GM19238 (cell line): ENCODE results near the gene MEGF6.
"Not testable (repeated sequence)": the region's sequence is repeated elsewhere in the genome, so short reads cannot be mapped to it uniquely, and the experiment has no call there.

Experiments
- DNase-seq: peaks from one replicate; pipeline ENCODE4 v3.0.0; 2011; ENCODE audit warnings: low spot score; ENCODE audit not compliant: insufficient read length

Gene MEGF6

DNA sequence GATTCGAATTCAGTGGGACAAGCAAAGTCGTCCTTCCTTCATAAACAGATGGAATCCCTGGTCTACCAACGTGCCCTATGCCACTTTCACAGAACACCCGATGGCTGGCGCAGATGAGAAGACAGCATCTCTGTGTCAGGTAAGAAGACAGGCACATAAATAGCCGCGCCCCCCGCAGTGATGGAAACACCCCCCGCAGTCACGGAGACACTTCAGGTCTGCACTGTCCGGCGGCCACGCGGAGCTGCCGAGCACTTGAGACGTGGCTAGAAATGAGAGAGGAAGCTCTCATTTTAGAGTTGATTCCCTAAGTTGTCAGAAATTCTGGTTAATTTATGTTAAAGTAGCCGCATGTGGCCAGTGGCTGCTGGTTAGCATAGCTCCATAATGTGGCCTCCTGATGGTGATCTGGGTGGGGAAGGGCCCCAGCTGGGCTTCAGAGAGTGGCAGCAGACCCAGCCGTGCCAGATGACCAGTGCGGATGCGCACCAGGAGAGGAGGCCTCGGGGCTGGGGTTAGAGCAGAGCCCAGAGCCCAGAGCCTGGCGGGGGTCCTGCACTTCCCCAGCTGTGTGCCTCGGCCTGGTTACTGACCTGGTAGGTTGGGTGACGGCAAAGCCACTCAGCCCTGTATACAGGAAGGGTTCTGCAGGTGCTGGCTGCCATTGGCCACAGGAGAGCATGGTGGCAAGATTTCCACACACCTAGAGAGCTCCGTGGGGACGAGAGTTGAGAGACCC, 16.4 kb upstream of the MEGF6 start:
- DNase-seq: no peak

DNA sequence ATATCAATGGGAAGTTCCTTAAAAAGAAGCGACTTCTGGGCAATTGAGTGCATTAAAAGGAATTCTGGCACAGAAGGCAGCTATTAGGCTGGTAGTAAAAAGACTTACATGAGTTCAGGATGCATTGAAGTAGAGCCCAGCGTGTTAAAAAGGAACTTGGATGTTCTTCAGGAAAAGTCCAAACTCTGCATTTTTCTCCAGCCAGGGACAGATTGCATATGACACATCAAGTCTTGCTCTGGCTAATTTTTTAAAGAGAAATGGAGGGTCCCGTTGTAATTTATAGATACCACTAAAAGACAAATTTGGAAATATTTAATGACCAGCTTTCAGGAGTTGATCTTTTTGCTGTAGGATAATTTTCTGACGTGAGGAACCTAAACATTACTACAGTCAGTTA, 14.7 kb upstream of the MEGF6 start:
- DNase-seq: no peak

DNA sequence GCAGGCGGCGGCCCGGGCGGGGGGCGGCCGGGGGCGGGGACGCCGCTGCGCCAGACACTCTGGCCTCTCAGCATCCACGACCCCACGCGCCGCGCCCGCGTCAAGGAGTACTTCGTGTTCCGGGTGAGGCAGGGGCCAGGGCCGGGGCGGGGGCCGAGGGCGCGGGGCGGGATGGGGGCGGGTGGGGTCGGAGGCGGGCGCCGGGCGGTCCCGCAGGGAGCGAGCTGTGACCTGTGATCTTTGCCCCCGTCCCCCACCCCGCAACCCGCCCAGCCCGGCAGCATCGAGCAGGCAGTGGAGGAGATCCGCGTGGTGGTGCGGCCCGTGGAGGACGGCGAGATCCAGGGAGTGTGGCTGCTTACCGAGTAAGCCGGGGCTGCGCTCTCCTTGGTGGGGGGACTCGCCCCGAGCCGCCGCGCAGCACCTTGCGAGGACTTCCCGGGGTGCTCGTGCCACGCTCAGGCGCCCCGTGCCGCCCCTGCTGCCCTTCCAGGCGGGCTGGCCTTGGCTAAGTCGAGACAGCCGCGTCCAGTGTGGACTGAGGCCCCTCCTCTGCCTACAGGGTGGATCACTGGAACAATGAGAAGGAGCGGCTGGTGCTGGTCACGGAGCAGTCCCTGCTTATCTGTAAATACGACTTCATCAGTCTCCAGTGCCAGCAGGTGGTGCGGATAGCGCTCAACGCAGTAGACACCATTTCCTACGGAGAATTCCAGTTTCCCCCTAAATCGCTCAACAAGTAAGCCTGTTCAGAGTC, 14.0 kb upstream of the MEGF6 start:
- no peak for DNase-seq

DNA sequence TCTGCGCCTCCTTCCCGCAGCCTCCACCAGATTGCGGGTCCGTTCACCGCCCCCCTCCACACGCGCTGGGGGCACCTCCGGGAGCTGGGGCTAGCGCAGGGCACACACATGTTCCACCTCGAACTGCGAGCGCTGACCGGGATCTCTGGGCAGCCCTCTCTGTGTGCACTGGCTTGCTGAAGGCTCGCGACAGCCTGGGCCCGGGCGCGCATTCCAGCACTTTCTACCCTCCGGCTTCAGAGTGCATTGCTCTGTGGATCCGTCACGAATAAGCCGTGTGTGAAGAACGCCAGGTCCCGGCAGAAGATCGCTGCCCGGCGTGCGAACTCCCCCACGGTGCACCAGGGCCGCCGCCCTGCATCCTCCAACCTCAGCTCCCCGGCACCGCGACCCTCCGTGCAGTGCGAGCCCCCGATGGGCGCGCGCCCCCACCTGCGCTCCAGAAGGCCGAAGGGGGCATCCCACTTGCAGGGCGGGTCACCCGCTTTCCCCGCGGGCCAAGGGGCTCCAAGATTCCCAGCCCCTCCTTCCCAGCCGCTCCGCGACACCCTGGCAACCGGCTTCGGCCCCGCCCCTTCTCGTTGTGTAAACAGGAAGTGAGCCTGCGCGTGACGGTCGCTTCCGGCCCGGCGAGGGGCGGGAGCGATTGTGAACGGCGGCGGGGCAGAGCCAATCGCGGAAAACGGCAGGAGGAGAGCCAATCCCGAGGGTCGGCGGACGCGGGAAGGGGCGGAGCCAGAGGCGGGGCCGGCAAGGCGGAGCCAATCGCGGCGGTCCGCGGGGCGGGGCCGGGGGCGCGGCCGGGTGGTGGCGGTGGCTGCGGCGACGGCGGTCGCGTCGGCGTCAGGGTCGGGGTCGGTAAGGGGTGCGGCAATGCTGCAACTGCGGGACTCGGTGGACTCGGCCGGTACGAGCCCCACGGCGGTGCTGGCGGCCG, 13.2 kb upstream of the MEGF6 start, which contains the start of gene TPRG1L:
Gene TPRG1L (plus strand): TSS at position 816 of the 937 bp plus-strand sequence. CDS start 58 bp downstream, at position 874.
- peak; percentile 100 for DNase-seq

DNA sequence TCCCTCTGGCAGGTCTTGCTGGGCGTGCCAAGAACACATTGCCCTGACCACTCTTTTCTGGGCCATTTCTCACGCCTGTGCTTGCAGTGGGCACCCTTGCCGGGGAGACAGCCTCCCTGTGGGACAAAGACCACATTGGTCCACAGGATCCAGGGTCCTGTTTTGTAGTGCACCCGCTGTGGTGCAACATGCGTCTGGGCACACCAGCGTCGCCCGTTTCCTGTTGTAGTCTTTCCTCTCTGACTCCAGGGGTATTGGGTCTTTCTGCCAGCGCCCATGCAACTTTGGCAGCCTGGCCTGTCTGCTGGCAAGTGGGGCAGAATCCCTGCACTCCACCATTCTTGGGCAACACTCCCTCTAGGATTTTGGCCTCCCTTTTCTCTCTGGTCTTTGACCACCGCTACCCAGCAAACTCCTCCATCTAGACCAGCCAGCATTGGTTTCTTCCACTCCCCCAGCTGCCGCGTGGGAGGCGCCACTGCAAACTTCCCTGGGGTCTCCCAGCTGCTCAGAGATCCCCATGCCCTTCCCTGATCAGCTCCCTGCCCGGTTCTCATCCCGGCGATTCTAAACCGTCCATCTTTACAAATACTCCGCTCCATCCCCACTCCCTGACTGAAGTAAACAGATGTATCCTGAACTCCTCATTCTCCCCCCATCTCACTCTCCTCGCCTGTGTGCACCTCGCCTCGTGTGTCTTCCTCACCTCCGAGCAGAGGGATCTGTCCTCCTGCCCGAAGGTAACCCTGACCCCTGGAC, 12.3 kb upstream of the MEGF6 start:
- DNase-seq: no peak

DNA sequence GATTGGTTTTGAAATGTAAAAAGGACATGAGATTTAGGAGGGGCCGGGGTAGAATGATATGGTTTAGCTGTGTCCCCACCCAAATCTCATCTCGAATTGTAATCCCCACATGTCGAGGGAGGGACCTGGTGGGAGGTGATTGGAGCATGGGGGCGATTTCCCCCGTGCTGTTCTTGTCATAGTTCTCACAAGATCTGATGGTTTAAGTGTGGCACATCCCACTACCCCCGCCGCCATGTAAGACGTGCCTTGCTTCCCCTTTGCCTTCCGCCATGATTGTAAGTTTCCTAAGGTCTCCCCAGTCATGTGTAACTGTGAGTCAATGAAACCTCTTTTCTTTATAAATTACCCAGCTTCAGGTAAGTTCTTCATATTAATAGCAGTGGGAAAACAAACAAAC, 10.8 kb upstream of the MEGF6 start:
- not testable (repeated sequence) for DNase-seq

DNA sequence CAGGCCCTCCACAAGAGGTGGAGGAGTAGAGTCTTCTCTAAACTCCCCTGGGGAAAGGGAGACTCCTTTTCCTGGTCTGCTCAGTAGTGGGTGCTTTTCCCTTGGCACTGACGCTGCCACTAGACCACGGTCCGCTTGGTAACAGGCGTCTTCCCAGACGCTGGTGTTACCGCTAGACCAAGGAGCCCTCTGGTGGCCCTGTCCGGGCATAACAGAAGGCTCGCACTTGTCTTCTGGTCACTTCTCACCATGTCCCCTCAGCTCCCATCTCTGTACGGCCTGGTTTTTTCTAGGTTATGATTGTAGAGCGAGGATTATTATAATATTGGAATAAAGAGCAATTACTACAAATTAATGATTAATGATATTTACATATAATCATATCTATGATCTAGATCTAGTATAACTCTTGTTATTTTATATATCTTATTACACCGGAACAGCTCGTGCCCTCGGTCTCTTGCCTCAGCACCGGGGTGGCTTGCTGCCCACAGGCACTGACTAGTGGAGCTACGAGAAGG, 9.9 kb upstream of the MEGF6 start:
- not testable (repeated sequence) for DNase-seq

DNA sequence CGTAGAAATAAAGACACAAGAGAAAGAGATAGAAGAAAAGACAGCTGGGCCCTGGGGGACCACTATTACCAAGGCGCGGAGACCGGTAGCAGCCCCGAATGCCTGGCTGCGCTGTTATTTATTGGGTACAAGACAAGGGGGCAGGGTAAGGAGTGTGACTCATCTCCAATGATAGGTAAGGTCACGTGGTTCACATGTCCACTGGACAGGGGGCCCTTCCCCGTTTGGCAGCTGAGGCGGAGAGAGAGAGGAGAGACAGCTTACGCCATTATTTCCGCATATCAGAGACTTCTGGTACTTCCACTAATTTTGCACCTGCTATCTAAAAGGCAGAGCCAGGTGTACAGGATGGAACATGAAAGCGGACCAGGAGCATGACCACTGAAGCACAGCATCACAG, 9.4 kb upstream of the MEGF6 start:
- no peak for DNase-seq

DNA sequence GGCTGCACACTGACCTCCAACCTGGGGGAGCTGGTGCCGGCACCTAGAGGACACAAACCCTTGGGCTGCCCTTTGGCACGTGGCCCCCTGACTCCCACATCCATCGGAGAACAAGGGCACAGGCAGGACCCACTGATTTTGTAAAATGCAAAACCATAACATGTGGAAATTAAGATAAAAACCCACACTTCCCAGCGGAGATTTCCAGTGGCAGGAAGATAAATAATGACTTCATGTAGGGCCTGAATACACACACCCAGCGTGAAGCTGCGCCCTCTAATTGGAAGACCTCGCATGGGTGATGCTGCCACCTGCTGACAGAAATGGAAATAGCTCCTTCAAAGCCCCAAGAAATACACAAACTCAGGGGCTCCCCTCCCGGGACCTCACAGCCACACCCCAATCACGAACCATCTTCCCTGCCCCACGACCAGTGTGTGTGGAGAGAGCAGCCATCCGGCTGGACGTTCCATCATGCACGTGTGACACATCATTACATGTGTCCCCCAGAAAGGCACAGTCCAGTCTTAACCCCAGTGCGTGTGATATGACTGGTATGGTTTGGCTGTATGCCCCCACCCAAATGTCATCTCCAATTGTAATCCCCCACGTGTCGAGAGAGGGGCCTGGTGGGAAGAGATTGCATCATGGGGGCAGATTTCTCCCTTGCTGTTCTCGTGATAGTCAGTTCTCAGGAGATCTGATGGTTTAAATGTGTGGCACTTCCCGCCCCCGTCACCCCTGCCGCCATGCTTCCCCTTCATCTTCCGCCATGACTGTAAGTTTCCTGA, 7.8 kb upstream of the MEGF6 start:
- DNase-seq: peak; percentile 71

DNA sequence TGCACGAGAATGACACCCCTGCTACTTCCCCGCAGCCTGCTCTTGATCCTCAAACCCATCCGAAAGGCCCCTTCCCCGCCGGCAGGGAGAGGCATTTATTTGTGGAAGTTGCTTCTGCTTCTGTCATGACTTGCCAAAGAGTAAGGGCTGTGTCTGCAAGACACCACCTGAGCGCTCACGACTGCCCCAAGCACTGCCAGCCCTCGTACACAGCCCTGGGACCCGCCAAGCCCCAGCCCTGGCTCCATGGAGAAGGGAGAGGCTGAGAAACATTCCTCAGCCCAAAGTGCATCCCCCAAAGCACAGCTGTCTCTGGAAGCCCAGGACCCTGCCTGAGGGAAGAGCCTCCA, 7.2 kb upstream of the MEGF6 start:
- DNase-seq: no peak

DNA sequence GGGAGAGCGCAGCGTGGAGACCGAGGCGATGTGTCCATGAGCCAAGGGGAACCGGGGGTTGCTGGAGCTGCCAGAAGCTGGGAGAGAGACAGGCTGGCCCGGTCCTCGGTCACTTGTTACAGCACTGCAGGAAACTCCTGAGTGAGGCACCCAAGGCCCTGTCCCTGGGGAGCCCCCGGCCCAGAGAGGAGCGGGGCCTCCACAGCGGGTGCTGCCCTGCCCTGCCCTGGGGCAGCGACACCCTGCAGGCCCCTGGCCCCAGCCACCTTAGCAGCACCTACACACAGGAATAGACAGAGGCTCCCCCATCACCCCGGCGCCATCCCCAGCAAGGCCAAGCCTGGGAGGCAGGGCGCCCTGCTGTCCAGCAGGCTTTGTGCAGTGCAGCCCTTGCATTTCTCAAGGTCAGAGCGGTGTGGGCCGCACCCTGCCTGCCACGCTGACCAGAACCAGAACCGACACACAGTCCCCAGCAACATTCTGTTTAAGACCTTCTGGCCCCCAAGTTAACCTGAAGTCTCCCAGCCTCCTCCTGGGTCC, 6.6 kb upstream of the MEGF6 start:
- no peak for DNase-seq

DNA sequence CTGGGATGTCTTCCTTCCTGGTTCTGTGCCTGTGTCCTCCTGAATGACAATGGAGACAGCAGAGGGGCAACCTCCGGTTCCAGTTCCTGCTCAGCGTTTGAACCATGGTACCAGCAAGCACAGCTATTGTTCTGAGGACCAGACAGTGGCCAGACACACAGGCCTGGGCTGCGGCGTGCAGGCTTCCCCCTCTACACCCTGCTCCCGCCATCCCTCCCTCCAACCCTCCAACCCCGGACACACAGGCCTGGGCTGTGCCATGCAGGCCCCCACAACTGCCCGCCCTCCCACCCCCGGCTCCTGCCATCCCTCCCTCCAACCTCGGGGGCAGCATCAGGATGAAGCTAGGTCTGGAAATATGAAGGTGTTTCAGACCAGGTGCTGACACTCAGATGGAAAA, 5.6 kb upstream of the MEGF6 start:
- no peak for DNase-seq

DNA sequence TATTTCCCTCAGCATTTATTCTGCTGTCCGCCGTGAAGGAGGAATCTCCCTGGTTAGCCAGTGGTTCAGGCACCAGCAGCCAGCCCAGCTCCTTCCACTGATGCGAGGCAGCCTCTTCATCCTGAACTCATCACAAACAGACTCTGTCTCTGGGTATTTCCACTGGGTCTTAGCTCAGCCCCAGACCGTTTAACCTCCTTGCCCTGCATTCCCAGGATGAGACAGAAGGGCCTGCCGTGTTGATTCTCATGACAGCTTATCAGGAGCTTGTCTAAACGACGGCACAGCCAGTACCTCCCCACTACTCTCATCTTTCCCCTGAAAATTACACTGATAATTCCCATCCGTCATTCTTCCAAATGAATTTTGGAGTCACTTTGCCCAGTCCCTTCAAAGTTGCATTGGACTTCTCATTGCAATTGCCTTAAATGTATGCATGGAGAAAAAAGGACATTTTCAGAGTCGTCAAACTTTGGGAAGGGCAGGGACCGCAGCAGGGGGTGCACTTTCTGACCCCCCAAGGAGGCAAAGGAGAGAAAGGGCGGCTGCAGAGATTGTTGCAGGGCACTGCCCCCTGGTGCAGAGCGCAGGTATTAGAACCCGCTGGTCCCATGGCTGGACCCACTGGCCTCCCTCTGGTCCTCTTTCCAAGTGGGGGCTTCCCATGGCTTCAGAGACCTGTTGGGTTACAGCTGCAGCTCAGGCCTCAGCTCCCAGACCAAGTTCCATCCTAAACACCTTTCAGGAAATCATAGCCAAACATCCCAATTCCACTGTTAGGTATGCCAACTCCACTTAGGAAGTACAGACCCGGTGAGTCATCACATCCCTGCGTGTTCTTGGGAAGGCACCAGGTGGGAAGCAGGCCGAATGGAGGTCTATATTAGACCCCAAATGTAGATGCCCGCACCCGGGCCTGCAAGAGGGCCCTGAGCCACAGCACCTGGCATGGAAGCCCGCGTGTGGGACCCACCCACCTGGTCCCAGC, 3.7 kb upstream of the MEGF6 start:
- DNase-seq: no peak

DNA sequence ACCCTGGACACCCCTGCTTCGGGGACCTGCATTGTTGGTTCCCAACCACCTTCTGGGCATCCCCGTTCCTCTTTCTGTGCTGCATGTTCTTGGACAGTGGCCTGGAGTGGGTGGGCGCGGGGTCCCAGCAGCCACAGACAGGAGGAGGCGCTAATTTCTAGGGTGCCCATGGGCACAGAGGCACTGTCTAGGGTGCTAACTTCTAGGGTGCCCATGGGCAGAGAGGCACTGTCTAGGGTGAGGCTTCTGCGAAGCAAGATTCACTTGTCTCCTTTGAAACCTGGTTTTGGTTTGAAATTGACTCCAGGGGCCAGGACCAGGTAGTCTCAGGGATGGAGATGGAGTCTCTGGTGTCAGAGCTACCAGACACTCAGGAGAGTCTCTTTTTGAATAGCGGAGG, 815 bp upstream of the MEGF6 start:
- no peak for DNase-seq

DNA sequence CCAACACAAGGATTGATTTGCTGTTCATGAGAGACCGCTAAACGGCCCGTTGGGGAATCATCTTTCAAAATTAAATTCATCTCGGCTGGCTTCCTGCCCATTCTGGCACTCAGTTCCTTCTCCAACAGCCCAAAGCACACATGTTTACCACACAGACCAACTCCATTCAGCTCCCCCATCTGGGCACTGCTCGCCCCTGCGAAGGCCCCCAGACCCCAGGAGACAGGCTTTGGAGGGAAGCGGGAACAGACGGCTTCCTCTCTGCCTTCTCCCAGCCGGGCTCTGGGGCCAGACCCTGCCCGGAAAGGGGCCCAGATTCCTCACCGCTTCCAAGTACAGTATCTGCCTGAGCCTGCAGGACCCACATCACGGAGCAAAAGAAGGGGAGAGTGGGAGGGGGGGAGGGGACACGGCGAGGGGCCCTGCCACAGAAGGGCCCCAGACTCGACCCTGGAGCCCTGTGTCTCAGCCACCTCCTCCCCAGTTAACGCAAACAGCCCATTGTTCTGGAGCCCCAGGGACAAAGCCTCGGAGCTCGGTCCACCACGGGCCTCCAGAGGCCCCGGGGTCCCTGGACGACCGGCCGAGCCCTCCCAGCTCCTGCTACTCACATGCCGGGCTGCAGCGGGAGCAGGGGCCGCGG, 660 bp downstream of the MEGF6 start:
- no peak for DNase-seq

DNA sequence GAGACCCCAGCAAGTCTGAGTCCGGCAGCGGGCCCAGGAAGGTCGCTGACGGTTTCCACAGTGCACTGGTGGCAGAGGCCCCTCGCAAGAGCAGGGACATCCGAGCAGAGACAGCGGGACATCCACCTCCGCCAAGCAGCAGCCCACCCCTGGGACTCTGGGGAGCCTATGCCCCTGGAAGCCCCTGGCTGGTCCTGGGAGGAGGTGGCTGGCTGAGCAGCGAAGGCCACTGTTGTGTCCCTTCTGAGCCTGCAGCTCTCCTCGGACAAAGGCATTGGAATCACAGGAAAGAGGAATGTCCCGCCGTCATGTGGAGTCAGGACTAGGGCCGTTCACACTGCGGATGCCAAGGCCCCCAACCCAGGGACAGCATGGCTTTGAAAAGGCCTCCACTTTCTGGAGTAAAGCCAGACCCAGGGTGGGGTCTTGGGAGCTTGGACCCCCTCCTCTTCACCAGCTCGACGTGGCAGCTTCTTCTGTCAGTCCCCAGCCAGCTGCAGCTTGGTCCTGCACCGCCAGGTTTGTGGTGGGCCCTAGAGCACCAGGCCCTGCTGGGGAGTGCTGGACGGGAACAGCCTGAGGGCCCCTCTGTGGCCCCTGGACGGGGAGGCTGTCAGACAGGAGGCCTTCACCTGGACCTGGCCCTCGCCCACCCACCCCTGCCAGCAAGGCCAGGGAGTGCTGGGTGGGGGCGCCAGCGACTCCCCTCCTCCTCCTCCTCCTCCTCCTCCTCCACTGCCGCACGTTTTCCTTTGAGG, 1.4 kb downstream of the MEGF6 start:
- DNase-seq: no peak

DNA sequence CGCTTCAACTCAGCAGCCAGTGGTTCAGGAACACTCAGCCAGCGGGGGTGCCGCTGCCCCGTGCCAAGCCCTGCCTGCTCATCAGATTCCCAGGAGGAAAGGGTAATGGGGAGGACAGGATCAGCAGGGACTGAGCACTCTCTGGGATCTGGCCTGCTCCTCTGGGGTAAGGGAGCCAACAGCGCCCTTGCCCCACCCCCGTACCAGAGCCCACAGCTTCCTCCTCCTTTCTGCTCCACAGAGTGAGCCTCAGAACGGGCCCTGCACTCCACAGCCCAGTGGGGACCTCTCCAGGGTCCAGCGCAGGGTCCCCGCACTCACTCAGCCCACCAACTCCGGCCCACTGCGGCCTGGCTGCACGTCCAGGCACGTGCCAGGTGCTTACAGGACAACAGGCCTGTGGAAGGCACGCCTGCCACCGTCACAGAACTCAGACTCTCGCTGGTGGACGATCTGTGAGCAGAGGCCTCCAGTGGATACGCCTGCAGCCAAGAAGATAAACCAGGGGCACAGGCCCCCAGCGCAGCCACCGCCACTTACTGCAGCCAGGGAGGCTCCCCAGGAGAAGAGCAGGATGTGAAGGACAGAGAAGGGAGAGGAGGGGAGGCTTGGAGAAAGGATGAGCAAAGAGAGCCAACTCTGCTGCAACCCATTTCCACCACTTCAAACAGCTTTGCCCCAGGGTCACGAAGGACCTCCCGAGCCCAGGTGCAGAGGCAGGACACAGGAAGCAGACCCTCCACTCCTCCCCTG, 2.1 kb downstream of the MEGF6 start:
- no peak for DNase-seq
